Renal cortical epithelial cell (primary cell): ENCODE data around the gene GRID2IP. TPM values are rescaled to one million over a fixed set of nuclear protein-coding genes. Genes with fewer than 3 reads are reported as not detected.
"Not testable (repeated sequence)": the region's sequence is repeated elsewhere in the genome, so short reads cannot be mapped to it uniquely, and the experiment has no call there.

Experiments
- DNase-seq: peaks from one replicate; pipeline ENCODE4 v3.0.0-alpha.2; 2011; ENCODE audit warnings: low read depth
- total RNA-seq: library from RNA; depleted of rRNA; stranded (reverse); fragments of >200 nt; gene quantifications from 2 replicates; pipeline ENCODE4 v1.2.3, GENCODE V29; 2014

The GRID2IP gene
- total RNA-seq, 1 donor from 2014 or later, result under 0.01 TPM

DNA sequence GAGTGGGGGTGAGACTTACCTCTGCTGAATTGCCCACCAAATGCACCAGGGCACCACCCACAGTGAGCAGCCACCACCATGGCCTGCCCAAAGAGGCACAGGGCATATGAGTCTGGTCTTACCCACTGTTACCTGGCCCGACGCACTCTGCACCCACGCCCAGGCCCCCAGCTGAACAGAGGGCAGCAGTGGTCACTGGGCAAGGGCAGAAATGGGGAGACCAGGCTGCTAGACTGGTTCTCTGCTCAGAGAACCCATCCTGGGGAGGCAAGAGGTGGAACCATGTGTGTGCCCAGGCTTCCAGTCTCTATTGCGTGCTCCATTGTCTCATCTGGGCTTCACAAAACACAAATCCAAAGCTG, 64.1 kb downstream of the GRID2IP start:
- no peak for DNase-seq

DNA sequence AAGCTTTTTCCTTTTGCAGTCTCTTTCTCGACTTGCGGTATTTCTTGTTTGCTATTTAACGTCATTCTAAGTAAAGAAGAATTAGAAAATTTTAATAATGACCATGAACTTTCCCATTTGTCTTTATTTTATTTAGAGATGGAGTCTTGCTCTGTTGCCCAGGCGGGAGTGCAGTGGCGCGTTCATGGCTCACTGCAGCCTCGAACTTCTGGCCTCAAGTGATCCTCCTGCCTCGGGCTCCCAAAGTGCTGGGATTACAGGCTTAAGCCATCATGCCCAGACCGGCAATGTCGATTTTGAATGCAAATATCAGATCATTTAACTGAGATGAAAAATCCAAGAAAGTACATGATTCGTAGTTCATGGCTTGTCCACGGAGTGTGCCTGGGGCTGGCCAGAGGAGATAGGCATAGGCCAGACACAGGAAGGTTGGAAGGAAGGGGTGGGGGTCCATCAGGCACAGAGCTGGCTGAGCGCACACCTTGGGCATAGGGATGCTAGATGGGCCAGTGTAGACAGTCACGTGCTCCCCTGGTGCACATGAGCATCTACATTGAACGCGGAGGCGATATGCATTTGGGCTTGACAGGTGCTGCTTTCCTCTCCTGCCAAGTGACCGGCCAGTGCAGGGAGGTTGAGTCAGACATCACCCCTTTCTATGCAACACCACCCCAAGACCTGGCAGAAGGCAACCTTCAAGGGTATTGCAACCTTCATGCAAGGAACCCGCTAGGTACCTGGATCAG, 64.7 kb downstream of the GRID2IP start:
- no peak for DNase-seq

DNA sequence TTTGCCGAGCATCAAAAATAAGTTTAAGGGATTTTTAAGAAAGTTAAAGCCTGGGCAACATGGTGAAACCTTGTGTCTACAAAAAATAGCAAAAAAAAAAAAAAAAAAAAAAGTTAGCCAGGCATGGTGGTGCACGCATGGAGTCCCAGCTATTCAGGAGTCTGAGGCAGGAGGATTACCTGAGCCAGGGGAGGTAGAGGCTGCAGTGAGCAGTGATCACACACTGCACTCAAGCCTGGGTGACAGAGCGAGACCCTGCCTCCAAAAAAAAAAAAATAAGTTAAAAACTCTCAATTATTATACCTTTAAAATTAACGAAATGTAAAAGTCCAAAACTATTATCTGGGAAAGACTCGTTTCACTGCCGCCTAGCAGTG, 68.5 kb downstream of the GRID2IP start:
- DNase-seq, result no peak

DNA sequence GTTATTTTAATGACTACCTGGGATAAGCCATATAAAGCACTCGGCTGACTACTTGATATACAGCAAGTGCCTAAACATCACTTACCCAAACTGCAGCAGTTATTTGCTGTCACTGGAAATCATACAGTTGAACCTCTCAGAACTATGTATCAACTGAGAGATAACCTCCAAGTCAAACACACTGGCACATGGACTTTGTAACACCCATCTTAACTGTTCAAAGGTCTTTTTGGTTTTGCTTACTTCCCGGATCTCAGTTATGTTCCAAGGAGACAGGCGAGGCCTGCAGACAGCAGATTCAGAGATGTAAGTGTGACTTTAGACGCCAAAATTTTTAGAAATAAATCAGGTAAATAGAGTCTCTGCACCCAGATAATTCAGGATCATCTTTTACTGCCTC, 69.0 kb downstream of the GRID2IP start:
- DNase-seq, result peak; percentile 9

DNA sequence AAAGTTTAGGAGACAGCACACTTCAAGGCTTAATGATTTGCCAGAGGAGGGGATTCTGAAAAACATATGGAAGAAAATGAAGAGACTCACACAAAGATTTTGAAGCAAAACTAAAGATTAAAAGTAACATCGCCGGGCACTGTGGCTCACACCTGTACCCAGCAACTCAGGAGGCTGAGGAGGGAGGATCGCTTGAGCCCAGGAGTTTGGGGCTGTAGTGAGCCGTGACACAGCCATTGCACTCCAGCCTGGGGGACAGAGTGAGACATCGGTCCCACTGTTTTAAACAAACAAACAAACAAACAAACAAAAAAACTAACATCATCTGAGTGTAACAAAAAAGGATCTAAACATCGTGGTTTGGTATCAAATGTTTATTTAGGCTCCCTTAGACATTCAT, 69.8 kb downstream of the GRID2IP start:
- DNase-seq, result no peak

DNA sequence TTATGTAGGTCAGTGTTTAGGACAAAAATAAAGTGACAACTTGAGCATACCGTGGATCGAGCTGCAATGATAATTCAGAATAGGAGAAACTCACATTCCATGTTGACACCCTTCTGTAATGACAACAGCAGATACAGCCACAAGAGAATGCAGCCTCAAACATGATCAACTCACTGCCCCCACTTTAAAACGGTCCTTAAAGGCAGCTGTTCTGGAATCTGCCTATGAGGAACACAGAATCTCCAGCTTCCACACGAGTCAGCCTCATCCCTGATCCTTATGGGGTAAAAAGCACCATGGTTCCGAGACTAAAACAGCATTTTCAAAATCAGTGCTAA, 71.0 kb downstream of the GRID2IP start:
- DNase-seq, result peak; percentile 9

DNA sequence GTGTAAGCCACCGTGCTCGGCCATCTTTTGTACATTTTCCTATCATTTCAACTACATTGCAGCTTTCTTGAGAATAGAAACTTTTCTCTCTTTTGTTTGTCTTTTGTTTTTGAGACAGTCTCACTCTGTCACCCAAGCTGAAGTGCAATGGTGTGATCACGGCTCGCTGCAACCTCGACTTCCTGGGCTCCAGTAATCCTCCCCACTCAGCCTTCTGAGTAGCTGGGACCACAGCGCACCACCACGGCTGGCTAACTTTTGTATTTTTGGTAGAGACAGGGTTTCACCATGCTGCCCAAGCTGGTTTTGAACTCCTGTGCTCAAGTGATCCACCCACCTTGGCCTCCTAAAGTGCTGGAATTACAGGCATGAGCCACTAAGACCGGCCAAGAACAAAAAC, 72.2 kb downstream of the GRID2IP start:
- no peak for DNase-seq

DNA sequence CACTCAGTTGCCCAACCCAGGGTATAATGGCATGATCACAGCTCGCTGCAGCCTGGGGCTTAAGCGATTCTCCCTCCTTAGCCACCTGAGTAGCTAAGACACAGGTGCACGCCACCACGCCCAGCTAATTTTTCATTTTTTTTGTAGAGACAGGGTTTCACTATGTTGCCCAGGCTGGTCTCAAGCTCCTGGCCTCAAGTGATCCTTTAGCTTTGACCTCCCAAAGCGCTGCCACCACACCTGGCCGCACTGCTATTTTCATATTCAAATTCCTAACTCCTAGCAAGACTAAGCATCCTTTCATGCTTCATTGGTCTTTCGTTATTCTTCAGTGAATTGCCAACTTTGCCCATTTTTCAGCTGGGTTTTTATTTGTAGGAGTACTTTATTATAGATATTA, 73.1 kb downstream of the GRID2IP start:
- DNase-seq, result peak; percentile 13

DNA sequence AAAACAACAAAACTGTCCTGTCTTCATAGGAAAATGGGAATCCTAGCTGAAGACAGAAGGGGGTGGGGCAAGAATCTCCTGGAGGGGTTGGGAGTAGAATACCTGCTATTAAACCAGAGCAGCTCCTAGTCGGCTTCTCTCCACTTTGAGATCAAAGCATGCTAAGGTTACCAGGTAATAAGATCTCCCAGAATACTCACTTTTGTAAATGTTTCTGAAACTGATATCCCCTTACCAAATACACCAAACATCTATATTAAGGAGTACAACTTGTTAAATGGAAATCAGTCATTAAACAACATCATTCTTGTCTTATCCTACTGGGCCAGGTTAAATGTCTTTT, 74.0 kb downstream of the GRID2IP start:
- DNase-seq, result no peak

DNA sequence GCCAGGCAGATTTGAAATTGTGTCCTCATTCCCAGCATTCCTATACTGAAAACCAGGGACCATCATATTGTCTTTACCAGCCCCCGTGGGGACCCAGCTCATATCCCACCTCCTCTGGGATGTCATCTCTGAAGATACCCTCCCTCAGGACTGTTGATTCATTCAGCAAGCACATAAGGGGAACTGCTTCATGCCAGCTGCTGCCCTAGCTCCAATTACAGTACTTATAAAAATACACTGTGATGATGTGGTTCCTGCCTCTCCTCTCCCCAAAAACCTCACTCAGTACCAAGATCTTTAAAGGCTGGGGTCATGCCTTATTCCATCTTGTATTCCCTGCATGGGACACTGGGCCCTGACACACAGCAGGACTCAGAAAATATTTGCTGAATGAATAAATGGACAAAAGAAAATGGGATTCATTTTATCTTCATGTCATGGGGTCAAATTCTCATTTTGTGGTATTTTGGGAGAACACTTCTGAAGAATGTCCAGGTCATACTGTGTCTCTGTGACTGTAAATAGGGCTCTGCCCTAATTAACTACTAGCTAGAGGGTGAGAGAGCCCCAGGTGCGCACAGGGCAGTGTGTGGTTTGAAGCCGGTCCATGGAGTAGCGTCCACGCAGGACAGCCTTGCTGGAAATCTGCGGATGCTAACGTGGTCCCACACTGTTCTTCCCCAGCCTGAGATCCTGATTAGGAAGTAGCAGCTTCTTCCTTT, 74.5 kb downstream of the GRID2IP start:
- no peak for DNase-seq

DNA sequence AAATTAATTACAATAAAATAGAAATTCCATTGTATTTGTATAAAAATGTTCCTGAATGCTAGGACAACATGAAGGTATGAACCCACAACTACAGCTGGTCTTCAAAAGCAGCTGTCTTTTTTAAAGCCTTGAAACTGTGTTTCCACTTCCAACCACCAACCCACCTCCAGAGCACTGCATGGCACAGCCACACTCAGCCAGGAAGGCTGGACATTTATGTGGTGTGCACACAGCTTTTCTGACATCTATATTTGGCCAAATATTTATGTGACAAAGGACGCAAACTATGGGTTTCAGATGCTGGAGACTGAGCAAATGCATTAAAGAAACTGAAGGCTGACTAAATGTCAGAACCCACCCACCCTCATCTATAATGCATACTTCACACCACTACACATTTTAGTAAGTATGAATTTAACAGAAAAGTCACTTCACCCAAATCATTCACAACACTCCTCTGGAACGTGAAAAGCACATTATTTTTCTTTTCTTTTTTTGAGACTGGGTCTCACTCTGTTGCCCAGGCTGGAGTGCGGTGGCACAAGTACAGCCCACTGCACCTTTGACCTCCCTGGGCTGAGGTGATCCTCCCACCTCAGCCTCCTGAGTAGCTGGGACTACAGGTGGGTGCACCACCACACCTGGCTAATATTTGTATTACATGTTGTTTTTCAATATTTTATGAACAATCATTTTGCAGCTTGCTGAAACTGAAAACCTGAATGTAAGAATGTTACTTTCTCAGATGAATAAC, 75.7 kb downstream of the GRID2IP start:
- no peak for DNase-seq

DNA sequence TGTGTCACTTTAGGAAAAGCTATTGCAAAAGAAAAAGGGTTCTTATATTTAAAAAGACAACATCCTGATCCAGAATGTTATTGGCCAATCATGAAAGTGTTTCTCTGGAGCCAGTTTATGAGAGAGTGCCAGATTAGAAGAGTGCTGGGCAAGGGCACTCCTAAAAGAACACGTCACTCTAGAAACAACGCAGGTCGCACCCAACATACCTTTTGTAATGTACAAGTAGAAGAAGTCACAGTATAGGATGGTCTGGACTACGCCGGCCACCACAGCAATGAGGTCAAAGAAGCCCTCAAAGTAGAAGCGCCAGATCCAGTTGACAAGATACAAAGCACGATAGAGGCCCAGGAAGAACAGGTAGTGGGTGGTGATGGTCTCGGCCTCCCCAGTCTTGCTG, 85.4 kb downstream of the GRID2IP start:
- DNase-seq, result no peak

DNA sequence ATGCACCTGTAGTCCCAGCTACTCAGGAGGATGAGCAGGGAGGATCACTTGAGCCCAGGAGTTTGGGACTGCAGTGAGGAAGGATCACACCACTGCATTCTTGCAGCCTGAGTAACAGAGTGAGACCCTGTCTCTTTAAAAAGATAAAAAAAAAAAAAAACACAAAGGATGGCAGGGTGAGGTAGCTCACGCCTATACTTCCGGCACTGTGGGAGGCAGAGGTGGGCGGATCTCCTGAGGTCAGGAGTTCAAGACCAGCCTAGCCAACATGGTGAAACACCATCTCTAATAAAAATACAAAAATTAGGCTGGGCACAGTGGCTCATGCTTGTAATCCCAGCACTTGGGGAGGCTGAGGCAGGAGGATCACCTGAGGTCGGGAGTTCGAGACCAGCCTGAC, 87.7 kb downstream of the GRID2IP start:
- not testable (repeated sequence) for DNase-seq

DNA sequence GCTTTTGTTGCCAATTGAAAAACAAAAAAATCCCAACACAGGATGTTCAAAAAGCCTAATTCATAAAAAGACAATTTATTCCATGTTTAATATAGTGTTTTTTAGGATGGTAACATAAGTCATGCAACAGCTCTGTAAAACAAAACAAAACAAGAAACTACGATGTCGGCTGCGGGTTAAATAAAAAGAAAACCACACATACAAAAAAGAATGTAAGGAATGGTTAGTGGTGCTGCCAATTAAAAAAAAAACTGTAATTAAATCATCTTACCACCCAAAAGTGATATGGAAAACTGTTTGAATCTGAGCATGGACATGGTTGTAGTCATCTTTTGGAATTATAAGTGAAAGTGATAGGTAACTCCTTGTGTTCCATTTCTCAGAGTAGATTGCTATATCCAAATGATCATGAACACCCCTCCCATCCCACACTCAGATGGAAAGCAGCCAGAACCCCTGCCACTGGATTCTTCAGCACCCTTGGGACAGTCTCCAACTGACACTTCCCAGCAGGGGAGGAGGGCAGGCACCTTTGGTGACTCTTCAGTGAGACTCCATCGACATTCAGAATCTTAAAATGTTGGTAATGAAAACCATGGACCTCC, 89.2 kb downstream of the GRID2IP start:
- no peak for DNase-seq

DNA sequence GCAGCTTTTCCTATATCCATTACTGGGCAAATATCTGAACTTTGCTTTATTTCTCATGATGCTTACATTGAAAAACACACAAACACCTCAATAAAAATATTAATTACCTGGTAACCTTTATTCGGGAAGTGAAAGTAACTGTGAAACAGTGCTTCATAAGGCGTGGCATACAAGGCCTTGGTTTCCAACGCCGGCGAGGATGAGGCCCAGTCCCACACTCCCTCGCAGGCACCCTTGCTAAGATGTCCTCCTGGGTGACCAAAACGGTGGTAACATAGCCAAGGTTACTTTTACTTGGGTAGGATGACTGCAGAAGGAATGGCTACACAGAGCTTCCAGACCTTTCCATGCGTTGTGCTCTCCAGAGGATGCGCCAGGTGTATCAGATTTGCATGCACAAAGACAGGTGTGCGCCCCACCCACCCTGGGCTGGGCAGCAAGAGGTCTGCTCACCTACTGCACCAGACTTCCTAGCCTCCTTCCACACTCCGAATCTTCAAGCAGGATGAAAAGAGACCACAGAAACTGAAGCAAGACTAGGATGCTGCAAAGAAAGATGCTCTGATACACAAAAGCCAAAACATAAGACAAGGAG, 90.2 kb downstream of the GRID2IP start:
- no peak for DNase-seq

DNA sequence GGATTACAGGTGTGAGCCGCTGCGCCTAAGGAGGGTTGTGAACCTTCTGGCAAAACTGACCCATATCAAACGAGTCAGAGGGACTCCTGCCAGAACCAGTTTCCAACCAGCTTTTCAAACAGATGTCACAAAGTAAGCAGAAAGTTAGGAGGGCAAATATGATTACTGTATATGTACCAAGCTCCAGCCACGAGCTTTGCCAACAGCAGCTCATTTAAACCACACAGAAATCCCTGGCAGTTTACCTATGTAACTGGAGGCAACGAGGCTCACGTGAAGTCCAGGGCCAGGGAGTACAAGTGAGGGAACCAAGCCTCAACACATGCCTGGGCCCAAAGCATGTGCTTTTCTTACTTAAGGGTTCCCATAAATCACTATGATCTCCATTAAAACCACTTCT, 91.0 kb downstream of the GRID2IP start:
- no peak for DNase-seq

DNA sequence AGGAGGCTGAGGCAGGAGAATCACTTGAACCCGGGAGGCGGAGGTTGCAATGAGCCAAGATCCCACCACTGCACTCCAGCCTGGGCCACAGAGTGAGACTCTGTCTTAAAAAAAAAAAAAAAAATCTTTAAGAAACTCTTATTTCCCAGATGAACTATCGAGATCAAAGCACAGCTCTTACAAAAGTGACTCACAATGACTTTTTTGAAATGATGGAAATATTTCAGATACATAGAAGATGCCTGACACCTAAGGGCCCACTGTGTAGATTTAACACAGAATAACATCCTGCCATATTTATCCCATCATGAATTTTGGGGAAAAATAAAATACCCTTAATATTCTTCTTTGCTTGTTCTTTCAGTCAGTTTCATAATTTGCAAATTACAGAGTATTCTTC, 92.6 kb downstream of the GRID2IP start:
- DNase-seq, result not testable (repeated sequence)

DNA sequence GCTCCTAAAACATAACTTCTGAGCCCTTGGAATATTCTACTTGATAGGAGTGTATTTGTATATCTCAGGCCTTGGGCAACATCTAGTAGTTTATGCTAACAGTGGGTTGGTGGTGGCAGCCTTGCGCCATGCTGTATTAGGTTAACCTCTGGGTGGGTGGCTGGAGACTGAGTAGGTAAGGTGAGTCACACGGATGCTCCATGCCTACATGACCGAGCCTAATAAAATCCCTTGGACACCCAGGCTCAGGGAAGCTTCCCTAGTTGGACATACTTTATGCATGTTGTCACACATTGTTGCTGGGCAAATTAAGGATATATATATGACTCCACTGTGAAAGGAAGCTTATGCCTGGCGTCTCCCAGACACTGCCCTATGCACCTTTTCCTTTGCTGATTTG, 97.5 kb downstream of the GRID2IP start:
- peak; percentile 86 for DNase-seq

DNA sequence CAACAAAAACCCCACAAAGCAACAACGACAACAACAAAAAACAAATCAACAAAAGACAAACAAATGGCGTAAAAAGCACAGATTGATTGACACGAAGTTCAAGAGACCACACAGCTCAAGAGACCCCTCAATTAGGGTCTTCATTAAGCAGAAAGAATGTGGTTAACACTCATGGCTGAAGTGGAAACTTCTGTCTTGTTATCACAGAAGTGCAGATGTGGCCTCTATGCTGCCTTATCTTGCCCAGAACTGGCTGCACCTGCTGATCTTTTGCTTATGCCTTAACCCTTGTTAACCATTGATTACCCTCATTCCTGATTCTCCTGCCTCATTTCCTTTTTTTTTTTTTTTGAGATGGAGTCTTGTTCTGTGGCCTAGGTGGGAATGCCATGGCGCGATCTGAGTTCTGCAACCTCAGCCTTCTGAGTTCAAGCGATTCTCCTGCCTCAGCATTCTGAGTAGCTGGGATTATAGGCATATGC, 100.0 kb downstream of the GRID2IP start:
- DNase-seq, result no peak

DNA sequence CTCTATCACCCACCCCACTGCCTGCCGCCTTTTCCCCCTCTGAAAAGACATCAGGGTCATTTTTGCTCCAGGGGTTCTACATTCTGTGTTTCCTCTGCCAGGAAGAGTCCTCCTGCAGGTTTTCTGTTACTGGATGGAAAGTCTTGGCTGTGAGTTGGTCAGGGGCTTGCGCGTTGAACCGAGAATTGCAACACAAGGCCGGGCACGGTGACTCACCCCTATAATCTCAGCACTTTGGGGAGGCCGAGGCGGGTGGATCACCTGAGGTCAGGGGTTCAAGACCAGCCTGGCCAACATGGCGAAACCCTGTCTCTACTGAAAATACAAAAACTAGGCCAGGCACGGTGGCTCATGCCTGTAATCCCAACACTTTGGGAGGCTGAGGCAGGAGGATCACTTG, 100.7 kb downstream of the GRID2IP start:
- not testable (repeated sequence) for DNase-seq

DNA sequence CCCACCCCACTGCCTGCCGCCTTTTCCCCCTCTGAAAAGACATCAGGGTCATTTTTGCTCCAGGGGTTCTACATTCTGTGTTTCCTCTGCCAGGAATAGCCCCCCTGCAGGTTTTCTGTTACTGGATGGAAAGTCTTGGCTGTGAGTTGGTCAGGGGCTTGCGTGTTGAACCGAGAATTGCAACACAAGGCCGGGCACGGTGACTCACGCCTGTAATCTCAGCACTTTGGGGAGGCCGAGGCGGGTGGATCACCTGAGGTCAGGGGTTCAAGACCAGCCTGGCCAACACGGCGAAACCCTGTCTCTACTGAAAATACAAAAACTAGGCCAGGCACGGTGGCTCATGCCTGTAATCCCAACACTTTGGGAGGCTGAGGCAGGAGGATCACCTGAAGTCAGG, 101.4 kb downstream of the GRID2IP start:
- not testable (repeated sequence) for DNase-seq

DNA sequence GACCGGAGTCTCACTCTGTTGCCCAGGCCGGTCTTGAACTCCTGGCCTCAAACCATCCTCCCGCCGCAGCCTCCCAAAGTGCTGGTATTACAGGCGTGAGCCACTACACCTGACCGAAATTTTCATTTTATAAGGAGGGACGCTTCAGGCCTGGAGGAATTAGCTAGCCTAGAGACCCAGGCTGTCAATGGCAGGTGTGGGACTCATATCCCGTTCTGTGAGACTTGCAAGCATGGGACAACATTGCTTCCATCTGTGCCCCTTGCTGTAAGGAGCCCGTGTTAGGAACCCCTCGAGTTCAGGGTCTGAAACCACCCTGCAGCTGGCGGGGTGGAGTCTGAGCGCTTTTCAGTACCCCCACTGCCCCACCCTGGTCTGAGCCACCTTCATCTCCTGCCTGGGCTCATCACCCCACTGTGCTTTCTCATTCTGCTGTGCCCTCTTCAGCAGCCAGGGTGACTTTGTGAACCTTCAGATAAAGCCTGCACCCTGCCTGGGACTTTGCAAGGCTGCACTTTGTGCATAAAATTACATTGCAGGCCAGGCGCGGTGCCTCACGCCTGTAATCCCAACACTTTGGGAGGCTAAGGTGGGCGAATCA, 102.2 kb downstream of the GRID2IP start:
- DNase-seq, result no peak
